HL-60 (cell line): ENCODE measurements around the gene ATXN7L1.

Experiments
- SPI1 ChIP-seq: IDR thresholded peaks from 2 replicates; pipeline ENCODE4 v1.6.1; 2012; ENCODE audit warnings: low read depth, mild to moderate bottlenecking, borderline replicate concordance
- TF ChIP-seq, protein P1 (sequence below): IDR thresholded peaks from one replicate; pipeline ENCODE4 v1.5.1; 2011; ENCODE audit warnings: low read length, control low read depth, inconsistent platforms; ENCODE audit not compliant: insufficient read depth
- TF ChIP-seq, protein P2 (sequence below): IDR thresholded peaks from 2 replicates; pipeline ENCODE4 v1.6.1; 2012; ENCODE audit warnings: low read depth; ENCODE audit not compliant: insufficient replicate concordance

DNA sequence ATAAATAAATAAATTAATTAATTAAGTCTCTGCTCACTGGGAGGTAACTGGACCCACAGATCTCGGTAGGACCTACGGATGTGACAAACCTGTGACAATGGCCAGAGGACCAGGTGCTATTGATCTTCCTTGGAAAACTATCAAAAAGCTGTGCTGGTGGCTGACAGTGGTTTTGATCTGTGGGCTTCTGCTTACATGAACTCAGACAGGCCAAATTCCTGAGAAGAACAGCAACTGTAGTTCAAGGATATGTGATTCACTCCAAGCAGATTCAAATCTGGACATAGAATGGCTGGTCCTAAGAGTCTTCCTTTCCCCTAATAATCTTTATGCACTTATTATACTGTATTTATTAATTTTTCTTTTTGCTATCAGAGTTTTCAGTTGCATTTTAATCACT lies 80.0 kb downstream of the ATXN7L1 start:
- TF ChIP-seq, protein P1, sequence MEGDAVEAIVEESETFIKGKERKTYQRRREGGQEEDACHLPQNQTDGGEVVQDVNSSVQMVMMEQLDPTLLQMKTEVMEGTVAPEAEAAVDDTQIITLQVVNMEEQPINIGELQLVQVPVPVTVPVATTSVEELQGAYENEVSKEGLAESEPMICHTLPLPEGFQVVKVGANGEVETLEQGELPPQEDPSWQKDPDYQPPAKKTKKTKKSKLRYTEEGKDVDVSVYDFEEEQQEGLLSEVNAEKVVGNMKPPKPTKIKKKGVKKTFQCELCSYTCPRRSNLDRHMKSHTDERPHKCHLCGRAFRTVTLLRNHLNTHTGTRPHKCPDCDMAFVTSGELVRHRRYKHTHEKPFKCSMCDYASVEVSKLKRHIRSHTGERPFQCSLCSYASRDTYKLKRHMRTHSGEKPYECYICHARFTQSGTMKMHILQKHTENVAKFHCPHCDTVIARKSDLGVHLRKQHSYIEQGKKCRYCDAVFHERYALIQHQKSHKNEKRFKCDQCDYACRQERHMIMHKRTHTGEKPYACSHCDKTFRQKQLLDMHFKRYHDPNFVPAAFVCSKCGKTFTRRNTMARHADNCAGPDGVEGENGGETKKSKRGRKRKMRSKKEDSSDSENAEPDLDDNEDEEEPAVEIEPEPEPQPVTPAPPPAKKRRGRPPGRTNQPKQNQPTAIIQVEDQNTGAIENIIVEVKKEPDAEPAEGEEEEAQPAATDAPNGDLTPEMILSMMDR: no peak
- no peak for TF ChIP-seq SPI1
- TF ChIP-seq, protein P2, sequence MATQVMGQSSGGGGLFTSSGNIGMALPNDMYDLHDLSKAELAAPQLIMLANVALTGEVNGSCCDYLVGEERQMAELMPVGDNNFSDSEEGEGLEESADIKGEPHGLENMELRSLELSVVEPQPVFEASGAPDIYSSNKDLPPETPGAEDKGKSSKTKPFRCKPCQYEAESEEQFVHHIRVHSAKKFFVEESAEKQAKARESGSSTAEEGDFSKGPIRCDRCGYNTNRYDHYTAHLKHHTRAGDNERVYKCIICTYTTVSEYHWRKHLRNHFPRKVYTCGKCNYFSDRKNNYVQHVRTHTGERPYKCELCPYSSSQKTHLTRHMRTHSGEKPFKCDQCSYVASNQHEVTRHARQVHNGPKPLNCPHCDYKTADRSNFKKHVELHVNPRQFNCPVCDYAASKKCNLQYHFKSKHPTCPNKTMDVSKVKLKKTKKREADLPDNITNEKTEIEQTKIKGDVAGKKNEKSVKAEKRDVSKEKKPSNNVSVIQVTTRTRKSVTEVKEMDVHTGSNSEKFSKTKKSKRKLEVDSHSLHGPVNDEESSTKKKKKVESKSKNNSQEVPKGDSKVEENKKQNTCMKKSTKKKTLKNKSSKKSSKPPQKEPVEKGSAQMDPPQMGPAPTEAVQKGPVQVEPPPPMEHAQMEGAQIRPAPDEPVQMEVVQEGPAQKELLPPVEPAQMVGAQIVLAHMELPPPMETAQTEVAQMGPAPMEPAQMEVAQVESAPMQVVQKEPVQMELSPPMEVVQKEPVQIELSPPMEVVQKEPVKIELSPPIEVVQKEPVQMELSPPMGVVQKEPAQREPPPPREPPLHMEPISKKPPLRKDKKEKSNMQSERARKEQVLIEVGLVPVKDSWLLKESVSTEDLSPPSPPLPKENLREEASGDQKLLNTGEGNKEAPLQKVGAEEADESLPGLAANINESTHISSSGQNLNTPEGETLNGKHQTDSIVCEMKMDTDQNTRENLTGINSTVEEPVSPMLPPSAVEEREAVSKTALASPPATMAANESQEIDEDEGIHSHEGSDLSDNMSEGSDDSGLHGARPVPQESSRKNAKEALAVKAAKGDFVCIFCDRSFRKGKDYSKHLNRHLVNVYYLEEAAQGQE: no peak
